HG03139 (cell line): ENCODE measurements around the gene VPS35L.
"Not testable (repeated sequence)": the region's sequence is repeated elsewhere in the genome, so short reads cannot be mapped to it uniquely, and the experiment has no call there.

Source experiments
- ATAC-seq: cut with Tn5 transposase; IDR thresholded peaks from one replicate; pipeline ENCODE4 v1.9.1; 2021; ENCODE audit not compliant: unreplicated experiment

Gene VPS35L

GRCh38 chr16:19528666-19529065 lies 26.8 kb upstream of the VPS35L start:
- no peak for ATAC-seq

- no peak for ATAC-seq
These were observed 22.9 kb upstream of the VPS35L start for GRCh38 chr16:19532601-19533000.

- no peak for ATAC-seq
These were observed 15.1 kb upstream of the VPS35L start for GRCh38 chr16:19540241-19540970.

- no peak for ATAC-seq
These were observed 13.2 kb upstream of the VPS35L start for GRCh38 chr16:19542138-19542821.

GRCh38 chr16:19543278-19543996 lies 12.1 kb upstream of the VPS35L start:
- ATAC-seq, result not testable (repeated sequence)

GRCh38 chr16:19548144-19548543 lies 7.4 kb upstream of the VPS35L start:
- ATAC-seq, result no peak

GRCh38 chr16:19549673-19550072 lies 5.8 kb upstream of the VPS35L start:
- no peak for ATAC-seq

GRCh38 chr16:19555938-19556771 lies 652 bp downstream of the VPS35L start:
- ATAC-seq, result no peak

GRCh38 chr16:19559242-19559910 lies 3.9 kb downstream of the VPS35L start:
- ATAC-seq, result no peak

- no peak for ATAC-seq
These were observed 4.6 kb downstream of the VPS35L start for GRCh38 chr16:19560078-19560477.

GRCh38 chr16:19563377-19563776 lies 7.9 kb downstream of the VPS35L start:
- no peak for ATAC-seq

- ATAC-seq, result no peak
These were observed 10.9 kb downstream of the VPS35L start for GRCh38 chr16:19566362-19566761.

- ATAC-seq, result no peak
These were observed 12.1 kb downstream of the VPS35L start for GRCh38 chr16:19567560-19567959.

GRCh38 chr16:19573997-19574396 lies 18.5 kb downstream of the VPS35L start:
- ATAC-seq, result no peak

GRCh38 chr16:19574615-19575014 lies 19.1 kb downstream of the VPS35L start:
- ATAC-seq, result no peak

- ATAC-seq, result no peak
These were observed 23.0 kb downstream of the VPS35L start for GRCh38 chr16:19578378-19578971.

- ATAC-seq, result no peak
These were observed 26.7 kb downstream of the VPS35L start for GRCh38 chr16:19582050-19582831.

- ATAC-seq, result no peak
These were observed 28.3 kb downstream of the VPS35L start for GRCh38 chr16:19583665-19584300.

GRCh38 chr16:19588661-19589060 lies 33.2 kb downstream of the VPS35L start:
- no peak for ATAC-seq
